IMR-90 (cell line): ENCODE data around the gene CBL.

Experiments
- BHLHE40 ChIP-seq: fragments of 150-350 bp; IDR thresholded peaks from 2 replicates; pipeline ENCODE4 v1.6.1; 2016; ENCODE audit warnings: mild to moderate bottlenecking, low read depth, low read length
- CEBPB ChIP-seq: IDR thresholded peaks from 2 replicates; pipeline ENCODE4 v1.6.1; 2012; ENCODE audit warnings: low read depth, low read length, improper control_type of control experiment
- MAZ ChIP-seq: IDR thresholded peaks from 2 replicates; pipeline ENCODE4 v1.6.1; 2012; ENCODE audit warnings: low read depth, mild to moderate bottlenecking, low read length, improper control_type of control experiment, moderate library complexity, borderline replicate concordance
- POLR2A ChIP-seq: IDR thresholded peaks from 2 replicates; pipeline ENCODE4 v1.6.1; 2012; ENCODE audit warnings: mild to moderate bottlenecking, low read depth, low read length
- RCOR1 ChIP-seq: IDR thresholded peaks from 2 replicates; pipeline ENCODE4 v1.6.1; 2012; ENCODE audit warnings: mild to moderate bottlenecking, low read length, improper control_type of control experiment; ENCODE audit not compliant: insufficient replicate concordance
- USF2 ChIP-seq: fragments of 150-350 bp; IDR thresholded peaks from 2 replicates; pipeline ENCODE4 v1.6.1; 2017; ENCODE audit warnings: mild to moderate bottlenecking, antibody characterized with exemption, low read length, low read depth
- TF ChIP-seq, protein P1 (sequence below): conservative IDR thresholded peaks from 2 replicates; pipeline ENCODE4 v1.5.1; 2012; ENCODE audit warnings: mild to moderate bottlenecking, low read depth, low read length, improper control_type of control experiment

- TF ChIP-seq, protein P1, sequence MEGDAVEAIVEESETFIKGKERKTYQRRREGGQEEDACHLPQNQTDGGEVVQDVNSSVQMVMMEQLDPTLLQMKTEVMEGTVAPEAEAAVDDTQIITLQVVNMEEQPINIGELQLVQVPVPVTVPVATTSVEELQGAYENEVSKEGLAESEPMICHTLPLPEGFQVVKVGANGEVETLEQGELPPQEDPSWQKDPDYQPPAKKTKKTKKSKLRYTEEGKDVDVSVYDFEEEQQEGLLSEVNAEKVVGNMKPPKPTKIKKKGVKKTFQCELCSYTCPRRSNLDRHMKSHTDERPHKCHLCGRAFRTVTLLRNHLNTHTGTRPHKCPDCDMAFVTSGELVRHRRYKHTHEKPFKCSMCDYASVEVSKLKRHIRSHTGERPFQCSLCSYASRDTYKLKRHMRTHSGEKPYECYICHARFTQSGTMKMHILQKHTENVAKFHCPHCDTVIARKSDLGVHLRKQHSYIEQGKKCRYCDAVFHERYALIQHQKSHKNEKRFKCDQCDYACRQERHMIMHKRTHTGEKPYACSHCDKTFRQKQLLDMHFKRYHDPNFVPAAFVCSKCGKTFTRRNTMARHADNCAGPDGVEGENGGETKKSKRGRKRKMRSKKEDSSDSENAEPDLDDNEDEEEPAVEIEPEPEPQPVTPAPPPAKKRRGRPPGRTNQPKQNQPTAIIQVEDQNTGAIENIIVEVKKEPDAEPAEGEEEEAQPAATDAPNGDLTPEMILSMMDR: no peak
- no peak for TF ChIP-seq BHLHE40
- TF ChIP-seq RCOR1: no peak
- no peak for TF ChIP-seq POLR2A
- no peak for TF ChIP-seq CEBPB
- no peak for TF ChIP-seq MAZ
- TF ChIP-seq USF2: no peak
Measured at GRCh38 chr11:119207415-119207960, 1.3 kb downstream of the CBL start.
